ENCODE data around the gene EOLA2. TPM values are rescaled to one million over a fixed set of nuclear protein-coding genes. Genes with fewer than 3 reads are reported as not detected.

EOLA2 gene
- total RNA-seq: 18.8 and 20.0 TPM in 2 replicates

DNA sequence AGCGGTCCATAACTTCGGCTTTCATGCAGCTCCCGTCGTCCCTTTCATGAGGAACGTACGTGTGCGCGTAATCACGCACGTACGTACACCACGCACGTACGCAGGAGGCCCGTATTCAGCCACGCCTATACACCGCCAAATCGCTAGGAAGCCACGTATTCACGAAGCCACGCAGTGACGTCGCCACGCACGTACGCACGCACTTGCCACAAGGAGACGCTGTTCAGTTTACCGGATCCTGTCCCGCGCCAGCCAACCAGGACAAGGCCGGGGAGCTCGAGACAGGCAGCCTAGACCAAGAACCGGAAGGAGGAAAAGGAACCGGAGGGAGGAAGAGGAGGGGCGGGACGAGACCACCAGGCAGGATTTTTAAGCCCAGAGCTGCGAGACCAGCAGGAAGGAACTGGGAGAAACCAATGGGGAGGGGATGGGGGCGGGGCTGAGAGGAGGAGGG lies at the start of gene EOLA2:
Gene EOLA2, minus strand, starts transcription at position 65 of the 454 bp plus-strand sequence. CDS start 4,617 bp downstream, outside the sequence.

DNA sequence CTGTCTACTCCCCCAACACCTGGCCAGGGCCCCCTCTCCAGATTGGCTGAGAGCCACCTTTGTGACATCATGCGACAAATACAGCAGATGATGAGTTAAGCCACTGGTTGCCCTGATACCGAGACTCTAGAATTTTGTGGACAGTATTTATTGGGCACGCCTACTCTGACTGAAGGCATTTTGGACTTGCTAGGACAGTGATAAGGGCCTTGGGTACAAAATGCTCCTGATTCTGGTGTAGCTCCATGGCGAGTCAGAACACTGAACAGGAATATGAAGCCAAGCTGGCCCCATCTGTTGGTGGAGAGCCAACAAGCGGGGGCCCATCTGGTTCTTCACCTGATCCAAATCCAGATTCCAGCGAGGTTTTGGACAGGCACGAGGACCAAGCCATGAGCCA lies 8.9 kb downstream of the EOLA2 start, which contains the start of gene HSFX4:
Gene HSFX4, plus strand, starts transcription at position 174 of the 400 bp plus-strand sequence. Its CDS starts 72 bp downstream, at position 246.

Other genes starting within 250 kb of the EOLA2 start
- gene MAGEA11, start 226.4 kb downstream of the EOLA2 start, total RNA-seq: not detected in 2 replicates
- gene HSFX1, start 164.4 kb downstream of the EOLA2 start, total RNA-seq: 0.39 and 0.43 TPM in 2 replicates
- not detected in 2 replicates for gene MAGEA9, start 156.6 kb downstream of the EOLA2 start, total RNA-seq
- not detected in 2 replicates for gene MAGEA8, start 57.3 kb downstream of the EOLA2 start, total RNA-seq
- not detected in 2 replicates for gene HSFX4, start 8.9 kb downstream of the EOLA2 start, total RNA-seq

Measured in placental epithelial cell (primary cell).